Thyroid gland (tissue), 4 donors: ENCODE results near the gene AFM.

Experiments
- CTCF ChIP-seq, 6 experiments: fragments of 200-600 bp in 3 of 6; fragments of 450-650 bp in 3 of 6; sonication (generic) in 3 of 6; IDR thresholded peaks; one replicate each; pipeline ENCODE4 v1.5.1; 2016 to 2019; ENCODE audit warnings: antibody characterized with exemption in 6 of 6, mild to moderate bottlenecking in 2 of 6, inconsistent platforms in 1 of 6, moderate library complexity in 1 of 6
- POLR2A ChIP-seq, 2 donors: fragments of 450-650 bp; IDR thresholded peaks; one replicate each; pipeline ENCODE4 v1.6.1; 2017; ENCODE audit warnings: antibody characterized with exemption in 2 of 2, mild to moderate bottlenecking in 2 of 2, moderate library complexity in 1 of 2

- TF ChIP-seq CTCF (IDR thresholded peaks at IDR 0.05) (no peak), POLR2A (IDR thresholded peaks at IDR 0.05) (no peak)
Observed at GRCh38 chr4:73452953-73453700, 28.4 kb upstream of the AFM start.
